ENCODE data around the gene HRAS. TPM values are rescaled to one million over a fixed set of nuclear protein-coding genes. Genes with fewer than 3 reads are reported as not detected.

Gene HRAS
- total and polyA plus RNA-seq, 2 of the 13 experiments (the other 11 are each of a cell fraction or from before 2014, with no cell fraction given): 32.9 to 50.0 TPM

GRCh38 chr11:488062-488461 is 47.3 kb downstream of the HRAS start:
- H3K4me2 ChIP-seq (ENCODE audit: low read depth, low read length): no peak overlapping the region
- POLR2A ChIA-PET: no interaction called here
- ATAC-seq (no peak), DNase-seq (ENCODE audit: low spot score) (no peak), FAIRE-seq (no peak)
- H2AFZ ChIP-seq (ENCODE audit: low read length): no peak overlapping the region
- H3K27me3 ChIP-seq (ENCODE audit: control insufficient read depth in 1 of 2, insufficient read depth in 2 of 2, low read length in 2 of 2): no peaks in the 10 kb centered on the region
- intact Hi-C loops (cut with micrococcal nuclease; ENCODE audit: unreplicated experiment): no loop called here
- in situ Hi-C loops (cut with HindIII; ENCODE audit: extremely low pct_ligation_motif_present, low pct_unique_long_range_greater_than_20kb): no loop called here
- 93% methylated on average over 7 of the region's 25 CpGs for WGBS (ENCODE audit: low lambda C conversion rate)
- H3K4me3 ChIP-seq (replicated peaks in 1 of 3; ENCODE audit: insufficient read depth in 1 of 3, low read depth in 2 of 3, low read length in 3 of 3): no peak overlapping the region
- CTCF ChIA-PET (ENCODE audit: low intra/inter-chr PET ratio, low total read pairs): no interaction called here
- no peaks in the 10 kb centered on the region for H3K4me1 ChIP-seq (ENCODE audit: insufficient read depth, low read length)
- BruUV-seq (replicated peaks): no TSS peak
- no peaks in the 10 kb centered on the region for H4K20me1 ChIP-seq (ENCODE audit: insufficient read depth, low read length)
- H3K36me3 ChIP-seq (replicated peaks in 1 of 2; ENCODE audit: control insufficient read depth in 1 of 2, insufficient read depth in 2 of 2, low read length in 2 of 2): peaks cover 5 to 11% of the 10 kb centered on the region in 2 experiments; a peak in 1 of 5 replicates
- TF ChIP-seq TAF1 (CRISPR knock-in tag; IDR thresholded peaks at IDR 0.05): no peak
- TF ChIP-seq ZNF512B (CRISPR knock-in tag; IDR thresholded peaks at IDR 0.05; ENCODE audit: borderline replicate concordance): no peak
- no peak for TF ChIP-seq CREB3 (CRISPR knock-in tag; IDR thresholded peaks at IDR 0.05)
- no peak for TF ChIP-seq ZNF790 (CRISPR knock-in tag; IDR thresholded peaks at IDR 0.05; ENCODE audit: borderline replicate concordance)
- TF ChIP-seq NFE2L1 (CRISPR knock-in tag; IDR thresholded peaks at IDR 0.05; ENCODE audit: borderline replicate concordance): no peak
- no peak for TF ChIP-seq PHB2 (IDR thresholded peaks at IDR 0.05; ENCODE audit: partially characterized antibody)
- no peak for TF ChIP-seq ZNF670 (CRISPR knock-in tag; IDR thresholded peaks at IDR 0.05; ENCODE audit: borderline replicate concordance)
- TF ChIP-seq ZNF678 (CRISPR knock-in tag; IDR thresholded peaks at IDR 0.05): no peak
- TF ChIP-seq GTF2F1 (IDR thresholded peaks at IDR 0.05; ENCODE audit: low read length): no peak
- TF ChIP-seq SKI (IDR thresholded peaks at IDR 0.05; ENCODE audit: partially characterized antibody): no peak
- no peak for TF ChIP-seq ZNF549 (CRISPR knock-in tag; IDR thresholded peaks at IDR 0.05)
- no peak for TF ChIP-seq ZFP36L2 (CRISPR knock-in tag; IDR thresholded peaks at IDR 0.05)
- TF ChIP-seq ARID4A (CRISPR knock-in tag; IDR thresholded peaks at IDR 0.05; ENCODE audit: borderline replicate concordance): no peak
- no peak for TF ChIP-seq ZNF782 (CRISPR knock-in tag; IDR thresholded peaks at IDR 0.05; ENCODE audit: borderline replicate concordance)
- no peak for TF ChIP-seq CHD4 (IDR thresholded peaks at IDR 0.05; ENCODE audit: borderline replicate concordance, low read length)
- H3K79me2 ChIP-seq (ENCODE audit: insufficient read depth, low read length): peaks cover 5% of the 10 kb centered on the region
- no peak overlapping the region for H3K27ac ChIP-seq (ENCODE audit: extremely low read length, insufficient read depth, low read length)
- H3K9ac ChIP-seq (ENCODE audit: insufficient read depth, low read depth, low read length): no peak overlapping the region
- no peaks in the 10 kb centered on the region for H3K9me3 ChIP-seq (ENCODE audit: low read length)
